GM23338 (cell line): ENCODE data around the gene FABP6. TPM values are rescaled to one million over a fixed set of nuclear protein-coding genes. Genes with fewer than 3 reads are reported as not detected.

Experiments used
- ATAC-seq: fragments of 200-7000 bp; cut with Tn5 transposase; 3 replicates; pipeline ENCODE4 v1.9.1; 2020
- DNase-seq: peaks from one replicate; pipeline ENCODE4 v3.0.0-alpha.2; 2015; ENCODE audit warnings: low spot score
- H2AFZ ChIP-seq: fragments of 200-600 bp; sonication (generic); 2 replicates; pipeline ENCODE4 v1.8.0; 2016; ENCODE audit warnings: antibody characterized with exemption, mild to moderate bottlenecking, moderate library complexity
- H3F3A ChIP-seq: fragments of 200-600 bp; sonication (generic); replicated peaks from 2 replicates; pipeline ENCODE4 v1.8.0; 2017; ENCODE audit warnings: antibody characterized with exemption, mixed run types, low read depth
- H3K27ac ChIP-seq: fragments of 200-600 bp; sonication (generic); 2 replicates; pipeline ENCODE4 v1.6.1; 2016; ENCODE audit warnings: low read depth
- H3K27me3 ChIP-seq: fragments of 200-600 bp; sonication (generic); 2 replicates; pipeline ENCODE4 v1.8.0; 2016; ENCODE audit warnings: mild to moderate bottlenecking, mixed run types, moderate library complexity; ENCODE audit not compliant: insufficient read depth
- H3K36me3 ChIP-seq: fragments of 200-600 bp; sonication (generic); 2 replicates; pipeline ENCODE4 v1.8.0; 2016; ENCODE audit warnings: mild to moderate bottlenecking; ENCODE audit not compliant: insufficient read depth
- H3K4me1 ChIP-seq: fragments of 200-600 bp; sonication (generic); 2 replicates; pipeline ENCODE4 v1.8.0; 2016; ENCODE audit warnings: mild to moderate bottlenecking, moderate library complexity; ENCODE audit not compliant: insufficient read depth
- H3K4me2 ChIP-seq: fragments of 200-600 bp; sonication (generic); 2 replicates; pipeline ENCODE4 v1.7.1; 2017; ENCODE audit warnings: mixed run types
- H3K4me3 ChIP-seq: fragments of 200-600 bp; sonication (generic); 2 replicates; pipeline ENCODE4 v1.6.1; 2016; ENCODE audit warnings: mixed run types
- H3K79me2 ChIP-seq: fragments of 200-600 bp; sonication (generic); replicated peaks from 2 replicates; pipeline ENCODE4 v1.8.0; 2017; ENCODE audit warnings: mild to moderate bottlenecking; ENCODE audit not compliant: insufficient read depth
- H3K9me2 ChIP-seq: fragments of 200-600 bp; sonication (generic); 2 replicates; pipeline ENCODE4 v1.8.0; 2017; ENCODE audit not compliant: insufficient read depth
- H4K20me1 ChIP-seq: fragments of 200-600 bp; sonication (generic); replicated peaks from 2 replicates; pipeline ENCODE4 v1.8.0; 2017; ENCODE audit warnings: mild to moderate bottlenecking; ENCODE audit not compliant: insufficient read depth
- H3K27ac Mint-ChIP-seq: 2 replicates; pipeline ENCODE4 v1.8.0; 2020; ENCODE audit warnings: inconsistent platforms, mild to moderate bottlenecking, moderate library complexity, mixed read lengths
- H3K27me3 Mint-ChIP-seq: 3 replicates; pipeline ENCODE4 v1.8.0; 2022; ENCODE audit warnings: low read depth, mild to moderate bottlenecking, moderate library complexity, mixed read lengths, inconsistent platforms; ENCODE audit not compliant: insufficient read depth, poor library complexity
- H3K36me3 Mint-ChIP-seq: 3 replicates; pipeline ENCODE4 v1.8.0; 2021; ENCODE audit warnings: low read depth, mild to moderate bottlenecking, inconsistent platforms, moderate library complexity, mixed read lengths
- H3K4me1 Mint-ChIP-seq: 3 replicates; pipeline ENCODE4 v1.8.0; 2020; ENCODE audit warnings: mild to moderate bottlenecking, inconsistent platforms, mixed read lengths
- H3K4me3 Mint-ChIP-seq: 3 replicates; pipeline ENCODE4 v1.8.0; 2021; ENCODE audit warnings: moderate library complexity, mild to moderate bottlenecking, inconsistent platforms, mixed read lengths
- H3K9me3 Mint-ChIP-seq: 3 replicates; pipeline ENCODE4 v1.8.0; 2020; ENCODE audit warnings: moderate library complexity, mild to moderate bottlenecking, inconsistent platforms, mixed read lengths
- CTCF ChIP-seq, 2 experiments: fragments of 200-600 bp in 1 of 2; sonication (generic) in 1 of 2; conservative IDR thresholded peaks; 2 replicates each; pipeline versions ENCODE4 v1.5.1 to v1.6.1; 2016 to 2017; ENCODE audit warnings: antibody characterized with exemption in 2 of 2, low read depth in 2 of 2, mild to moderate bottlenecking in 2 of 2, moderate library complexity in 1 of 2
- EZH2phosphoT487 ChIP-seq: fragments of 200-600 bp; sonication (generic); IDR thresholded peaks from one replicate; pipeline ENCODE4 v1.8.1; 2018; ENCODE audit warnings: antibody characterized with exemption; ENCODE audit not compliant: unreplicated experiment
- JUNB ChIP-seq: IDR thresholded peaks from one replicate; pipeline ENCODE4 v1.6.1; 2016; ENCODE audit warnings: antibody characterized with exemption; ENCODE audit not compliant: unreplicated experiment
- POLR2AphosphoS5 ChIP-seq: IDR thresholded peaks from 2 replicates; pipeline ENCODE4 v1.6.1; 2016; ENCODE audit warnings: antibody characterized with exemption, low read depth
- ZNF114 ChIP-seq: fragments of 250-450 bp; sonication (Bioruptor Pico); IDR thresholded peaks from 2 replicates; pipeline ENCODE4 v1.5.0; 2020; ENCODE audit warnings: mild to moderate bottlenecking, moderate library complexity
- polyA plus RNA-seq: library from polyadenylated mRNA; unstranded; fragments of >200 nt; fragmentation: Nextera tagmentation; extraction: Ambion mirVana; gene quantifications from 2 replicates; pipeline ENCODE4 v1.2.1, GENCODE V29; 2016
- total RNA-seq: library from RNA; depleted of rRNA; stranded (reverse); fragments of >200 nt; shearing (Covaris generic); gene quantifications from 2 replicates; pipeline ENCODE4 v1.2.3, GENCODE V29; 2014
- TF ChIP-seq, protein P1 (sequence below): fragments of 250-450 bp; sonication (Bioruptor Pico); IDR thresholded peaks from 2 replicates; pipeline ENCODE4 v1.5.0; 2020; ENCODE audit warnings: mild to moderate bottlenecking, moderate library complexity

Gene FABP6
- total and polyA plus RNA-seq, 2 experiments from 2014 or later, result 2.2 to 7.5 TPM

DNA sequence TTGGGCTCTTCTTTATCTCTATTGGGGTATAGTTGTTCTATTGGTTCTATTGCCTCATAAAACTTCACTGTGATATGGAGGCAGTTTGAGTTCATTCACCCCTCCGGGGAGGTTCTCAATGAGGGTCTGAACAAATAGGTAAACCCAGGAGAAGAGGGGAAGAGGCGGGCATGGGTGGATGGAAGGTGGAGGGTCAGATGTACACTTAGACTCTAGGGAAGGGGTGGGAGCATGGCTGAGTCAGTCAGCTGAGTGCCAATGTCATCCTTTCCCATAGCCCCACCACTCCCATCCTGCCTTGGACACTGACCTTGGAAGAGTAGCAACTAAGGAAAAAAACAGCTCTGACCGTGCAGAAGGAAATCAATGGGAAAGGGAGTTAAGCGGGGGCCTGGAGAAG is 9.9 kb upstream of the FABP6 start:
- no peaks in the 10 kb centered on the region for H3K79me2 ChIP-seq
- no peaks in the 10 kb centered on the region for H3K27me3 ChIP-seq
- no peaks in the 10 kb centered on the region for H3K4me1 ChIP-seq
- Mint-ChIP-seq H3K4me3 (no peak overlapping the region), H3K36me3 (no peaks in the 10 kb centered on the region), H3K27ac (no peak overlapping the region), H3K9me3 (no peaks in the 10 kb centered on the region), H3K4me1 (no peaks in the 10 kb centered on the region), H3K27me3 (peaks cover 2% of the 10 kb centered on the region)
- TF ChIP-seq EZH2phosphoT487, result no peak
- TF ChIP-seq JUNB, result no peak
- TF ChIP-seq POLR2AphosphoS5, result no peak
- TF ChIP-seq ZNF114 (CRISPR knock-in tag), result no peak
- ATAC-seq (no peak), DNase-seq (no peak)
- H4K20me1 ChIP-seq, result no peaks in the 10 kb centered on the region
- H3F3A ChIP-seq, result no peaks in the 10 kb centered on the region
- H2AFZ ChIP-seq, result no peak overlapping the region
- H3K27ac ChIP-seq, result no peak overlapping the region
- H3K4me3 ChIP-seq, result no peak overlapping the region
- H3K4me2 ChIP-seq, result no peak overlapping the region
- H3K36me3 ChIP-seq, result no peaks in the 10 kb centered on the region
- H3K9me2 ChIP-seq, result no peaks in the 10 kb centered on the region

GRCh38 chr5:160221082-160221481 is 8.2 kb upstream of the FABP6 start:
- Mint-ChIP-seq H3K4me3 (no peak overlapping the region), H3K9me3 (no peaks in the 10 kb centered on the region), H3K36me3 (no peaks in the 10 kb centered on the region), H3K27me3 (peaks cover 2% of the 10 kb centered on the region), H3K27ac (no peak overlapping the region), H3K4me1 (no peaks in the 10 kb centered on the region)
- no peaks in the 10 kb centered on the region for H4K20me1 ChIP-seq
- H3K27me3 ChIP-seq, result no peaks in the 10 kb centered on the region
- no peaks in the 10 kb centered on the region for H3K9me2 ChIP-seq
- DNase-seq, result no peak
- no peak overlapping the region for H3K4me3 ChIP-seq
- H2AFZ ChIP-seq, result 0 out of 2 replicates have a peak overlapping the region, but pooled peaks have one; percentile 3
- H3K4me1 ChIP-seq, result no peaks in the 10 kb centered on the region
- H3K79me2 ChIP-seq, result no peaks in the 10 kb centered on the region
- no peak overlapping the region for H3K4me2 ChIP-seq
- no peaks in the 10 kb centered on the region for H3F3A ChIP-seq
- no peaks in the 10 kb centered on the region for H3K36me3 ChIP-seq
- no peak for ATAC-seq
- TF ChIP-seq, protein P1, sequence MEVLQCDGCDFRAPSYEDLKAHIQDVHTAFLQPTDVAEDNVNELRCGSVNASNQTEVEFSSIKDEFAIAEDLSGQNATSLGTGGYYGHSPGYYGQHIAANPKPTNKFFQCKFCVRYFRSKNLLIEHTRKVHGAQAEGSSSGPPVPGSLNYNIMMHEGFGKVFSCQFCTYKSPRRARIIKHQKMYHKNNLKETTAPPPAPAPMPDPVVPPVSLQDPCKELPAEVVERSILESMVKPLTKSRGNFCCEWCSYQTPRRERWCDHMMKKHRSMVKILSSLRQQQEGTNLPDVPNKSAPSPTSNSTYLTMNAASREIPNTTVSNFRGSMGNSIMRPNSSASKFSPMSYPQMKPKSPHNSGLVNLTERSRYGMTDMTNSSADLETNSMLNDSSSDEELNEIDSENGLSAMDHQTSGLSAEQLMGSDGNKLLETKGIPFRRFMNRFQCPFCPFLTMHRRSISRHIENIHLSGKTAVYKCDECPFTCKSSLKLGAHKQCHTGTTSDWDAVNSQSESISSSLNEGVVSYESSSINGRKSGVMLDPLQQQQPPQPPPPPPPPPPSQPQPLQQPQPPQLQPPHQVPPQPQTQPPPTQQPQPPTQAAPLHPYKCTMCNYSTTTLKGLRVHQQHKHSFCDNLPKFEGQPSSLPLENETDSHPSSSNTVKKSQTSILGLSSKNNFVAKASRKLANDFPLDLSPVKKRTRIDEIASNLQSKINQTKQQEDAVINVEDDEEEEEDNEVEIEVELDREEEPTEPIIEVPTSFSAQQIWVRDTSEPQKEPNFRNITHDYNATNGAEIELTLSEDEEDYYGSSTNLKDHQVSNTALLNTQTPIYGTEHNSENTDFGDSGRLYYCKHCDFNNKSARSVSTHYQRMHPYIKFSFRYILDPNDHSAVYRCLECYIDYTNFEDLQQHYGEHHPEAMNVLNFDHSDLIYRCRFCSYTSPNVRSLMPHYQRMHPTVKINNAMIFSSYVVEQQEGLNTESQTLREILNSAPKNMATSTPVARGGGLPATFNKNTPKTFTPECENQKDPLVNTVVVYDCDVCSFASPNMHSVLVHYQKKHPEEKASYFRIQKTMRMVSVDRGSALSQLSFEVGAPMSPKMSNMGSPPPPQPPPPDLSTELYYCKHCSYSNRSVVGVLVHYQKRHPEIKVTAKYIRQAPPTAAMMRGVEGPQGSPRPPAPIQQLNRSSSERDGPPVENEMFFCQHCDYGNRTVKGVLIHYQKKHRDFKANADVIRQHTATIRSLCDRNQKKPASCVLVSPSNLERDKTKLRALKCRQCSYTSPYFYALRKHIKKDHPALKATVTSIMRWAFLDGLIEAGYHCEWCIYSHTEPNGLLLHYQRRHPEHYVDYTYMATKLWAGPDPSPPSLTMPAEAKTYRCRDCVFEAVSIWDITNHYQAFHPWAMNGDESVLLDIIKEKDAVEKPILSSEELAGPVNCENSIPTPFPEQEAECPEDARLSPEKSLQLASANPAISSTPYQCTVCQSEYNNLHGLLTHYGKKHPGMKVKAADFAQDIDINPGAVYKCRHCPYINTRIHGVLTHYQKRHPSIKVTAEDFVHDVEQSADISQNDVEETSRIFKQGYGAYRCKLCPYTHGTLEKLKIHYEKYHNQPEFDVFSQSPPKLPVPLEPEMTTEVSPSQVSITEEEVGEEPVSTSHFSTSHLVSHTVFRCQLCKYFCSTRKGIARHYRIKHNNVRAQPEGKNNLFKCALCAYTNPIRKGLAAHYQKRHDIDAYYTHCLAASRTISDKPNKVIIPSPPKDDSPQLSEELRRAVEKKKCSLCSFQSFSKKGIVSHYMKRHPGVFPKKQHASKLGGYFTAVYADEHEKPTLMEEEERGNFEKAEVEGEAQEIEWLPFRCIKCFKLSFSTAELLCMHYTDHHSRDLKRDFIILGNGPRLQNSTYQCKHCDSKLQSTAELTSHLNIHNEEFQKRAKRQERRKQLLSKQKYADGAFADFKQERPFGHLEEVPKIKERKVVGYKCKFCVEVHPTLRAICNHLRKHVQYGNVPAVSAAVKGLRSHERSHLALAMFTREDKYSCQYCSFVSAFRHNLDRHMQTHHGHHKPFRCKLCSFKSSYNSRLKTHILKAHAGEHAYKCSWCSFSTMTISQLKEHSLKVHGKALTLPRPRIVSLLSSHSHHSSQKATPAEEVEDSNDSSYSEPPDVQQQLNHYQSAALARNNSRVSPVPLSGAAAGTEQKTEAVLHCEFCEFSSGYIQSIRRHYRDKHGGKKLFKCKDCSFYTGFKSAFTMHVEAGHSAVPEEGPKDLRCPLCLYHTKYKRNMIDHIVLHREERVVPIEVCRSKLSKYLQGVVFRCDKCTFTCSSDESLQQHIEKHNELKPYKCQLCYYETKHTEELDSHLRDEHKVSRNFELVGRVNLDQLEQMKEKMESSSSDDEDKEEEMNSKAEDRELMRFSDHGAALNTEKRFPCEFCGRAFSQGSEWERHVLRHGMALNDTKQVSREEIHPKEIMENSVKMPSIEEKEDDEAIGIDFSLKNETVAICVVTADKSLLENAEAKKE (CRISPR knock-in tag), result no peak
- TF ChIP-seq CTCF (conservative IDR thresholded peaks at IDR 0.05; ENCODE audit: low read depth in 2 of 2), result no peak
- H3K27ac ChIP-seq, result no peak overlapping the region
